Ectodermal cell (in vitro differentiated cells): ENCODE measurements around the gene AGBL1.
"Not testable (repeated sequence)": the region's sequence is repeated elsewhere in the genome, so short reads cannot be mapped to it uniquely, and the experiment has no call there.

Source experiments
- H3K27ac ChIP-seq: 2 replicates; pipeline ENCODE4 v1.7.0; 2013; ENCODE audit warnings: mild to moderate bottlenecking, low read depth, low read length; ENCODE audit not compliant: insufficient read depth, poor library complexity, severe bottlenecking
- H3K27me3 ChIP-seq: 2 replicates; pipeline ENCODE4 v1.7.0; 2013; ENCODE audit warnings: mild to moderate bottlenecking, low read length; ENCODE audit not compliant: insufficient read depth, control insufficient read depth, poor library complexity, severe bottlenecking
- H3K36me3 ChIP-seq: one replicate; pipeline ENCODE4 v1.7.0; 2013; ENCODE audit warnings: low read length; ENCODE audit not compliant: control insufficient read depth, insufficient read depth
- H3K4me1 ChIP-seq: one replicate; pipeline ENCODE4 v1.7.0; 2013; ENCODE audit warnings: low read length; ENCODE audit not compliant: control insufficient read depth, insufficient read depth
- H3K4me3 ChIP-seq: 2 replicates; pipeline ENCODE4 v1.7.0; 2013; ENCODE audit warnings: low read depth, low read length, control low read depth; ENCODE audit not compliant: insufficient read depth
- H3K9me3 ChIP-seq: 2 replicates; pipeline ENCODE4 v1.7.0; 2013; ENCODE audit warnings: mild to moderate bottlenecking, low read length, moderate library complexity; ENCODE audit not compliant: control insufficient read depth
- WGBS, 2 experiments: methylation state at CpG; one replicate each; pipeline ENCODE4 v1.1.7; 2013; ENCODE audit warnings: missing lambda C conversion rate in 2 of 2; 5-methylcytosine and 5-hydroxymethylcytosine counted together

AGBL1 gene

DNA sequence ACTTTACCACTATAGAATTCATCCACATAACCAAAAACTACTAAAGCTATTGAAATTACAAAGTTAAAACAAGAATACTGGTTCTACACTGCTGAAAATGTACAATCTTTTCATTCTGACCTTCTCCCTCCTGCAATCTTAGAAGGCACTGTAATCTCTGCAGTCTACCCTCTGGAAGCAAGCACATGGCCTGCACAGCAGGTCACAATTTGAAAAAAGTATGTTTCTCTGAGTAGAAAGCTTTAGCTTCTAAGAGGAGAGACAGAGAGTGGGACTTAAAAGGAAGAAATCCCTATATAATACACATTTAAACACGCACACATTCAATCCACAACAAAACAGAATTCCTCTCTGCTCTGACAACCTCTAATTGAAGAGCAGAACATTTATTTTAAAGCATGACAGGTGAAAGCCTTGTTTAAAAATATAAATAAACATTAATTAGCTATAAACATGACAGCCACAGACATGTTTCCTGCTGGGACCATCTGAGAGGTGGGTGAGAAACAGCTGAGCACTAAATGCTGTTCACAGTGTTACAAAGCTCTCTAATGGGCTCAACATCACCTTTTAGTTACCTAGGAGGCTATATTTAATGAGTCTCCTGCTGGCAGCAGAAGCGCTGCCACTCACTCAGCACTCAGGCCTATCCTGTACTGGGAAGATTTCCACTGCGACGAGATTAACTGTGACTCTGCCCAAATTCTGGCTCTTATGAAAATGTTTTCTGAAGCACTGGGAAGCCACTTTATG is 447.4 kb downstream of the AGBL1 start:
- H3K4me1 ChIP-seq, result no peaks in the 10 kb centered on the region
- no peaks in the 10 kb centered on the region for H3K9me3 ChIP-seq
- H3K4me3 ChIP-seq, result no peak overlapping the region
- 86 to 89% methylated on average over 4 of the region's 4 CpGs for WGBS, 2 experiments
- no peaks in the 10 kb centered on the region for H3K36me3 ChIP-seq
- H3K27ac ChIP-seq, result no peak overlapping the region
- no peaks in the 10 kb centered on the region for H3K27me3 ChIP-seq

GRCh38 chr15:86528094-86528493 is 448.4 kb downstream of the AGBL1 start:
- not testable (repeated sequence) for H3K27me3 ChIP-seq
- 87 to 93% methylated on average over 17 to 23 of the region's 26 CpGs for WGBS, 2 experiments

GRCh38 chr15:86538141-86538540 is 458.5 kb downstream of the AGBL1 start:
- Histone ChIP-seq H3K27ac (no peak overlapping the region), H3K4me1 (no peaks in the 10 kb centered on the region), H3K27me3 (no peaks in the 10 kb centered on the region), H3K4me3 (no peak overlapping the region), H3K36me3 (no peaks in the 10 kb centered on the region), H3K9me3 (no peaks in the 10 kb centered on the region)
- 89 to 95% methylated on average over 2 of the region's 2 CpGs for WGBS, 2 experiments

More at GRCh38 chr15:86528094-86528493, 448.4 kb downstream of the AGBL1 start:
- not testable (repeated sequence) for H3K9me3 ChIP-seq, H3K36me3 ChIP-seq, H3K27ac ChIP-seq, H3K4me3 ChIP-seq, H3K4me1 ChIP-seq

- 88 to 93% methylated on average over 4 of the region's 4 CpGs for WGBS, 2 experiments
- H3K4me3 ChIP-seq, result no peak overlapping the region
- H3K4me1 ChIP-seq, result no peaks in the 10 kb centered on the region
- H3K9me3 ChIP-seq, result no peaks in the 10 kb centered on the region
- no peaks in the 10 kb centered on the region for H3K36me3 ChIP-seq
- no peaks in the 10 kb centered on the region for H3K27me3 ChIP-seq
- no peak overlapping the region for H3K27ac ChIP-seq
Observed at GRCh38 chr15:86540840-86541467, 461.3 kb downstream of the AGBL1 start.

DNA sequence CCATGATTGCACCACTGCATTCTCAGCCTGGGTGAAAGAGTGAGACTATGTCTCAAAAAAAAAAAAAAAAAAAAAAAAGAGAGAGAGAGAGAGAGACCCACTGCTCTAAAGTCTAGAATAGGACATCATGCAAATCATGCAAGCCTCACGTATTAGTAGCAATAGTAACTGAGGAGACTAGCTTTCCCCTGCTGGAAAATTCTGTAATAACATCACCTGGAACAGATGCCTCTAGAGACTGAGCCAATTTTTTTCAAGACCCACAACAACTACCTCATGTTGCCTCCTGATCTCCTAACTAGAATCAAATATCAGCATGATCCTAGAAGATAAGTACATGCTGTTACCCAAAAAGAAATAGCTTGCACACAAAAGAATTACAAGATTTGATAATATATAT is 461.9 kb downstream of the AGBL1 start:
- H3K27me3 ChIP-seq, result no peaks in the 10 kb centered on the region
- H3K4me3 ChIP-seq, result no peak overlapping the region
- no peaks in the 10 kb centered on the region for H3K4me1 ChIP-seq
- 83 to 92% methylated on average over 1 of the region's 1 CpG for WGBS, 2 experiments
- no peak overlapping the region for H3K27ac ChIP-seq
- H3K9me3 ChIP-seq, result no peaks in the 10 kb centered on the region
- no peaks in the 10 kb centered on the region for H3K36me3 ChIP-seq

- H3K27ac ChIP-seq, result no peak overlapping the region
- no peaks in the 10 kb centered on the region for H3K36me3 ChIP-seq
- no peak overlapping the region for H3K4me3 ChIP-seq
- no peaks in the 10 kb centered on the region for H3K27me3 ChIP-seq
- peaks cover 2% of the 10 kb centered on the region for H3K4me1 ChIP-seq
- H3K9me3 ChIP-seq, result no peaks in the 10 kb centered on the region
- WGBS, 2 experiments, result no CpG with 5 or more reads among the region's 1 CpG
Observed at GRCh38 chr15:86550075-86550474, 470.4 kb downstream of the AGBL1 start.

- 89 to 100% methylated on average over 1 of the region's 1 CpG for WGBS, 2 experiments
- Histone ChIP-seq H3K27me3 (no peaks in the 10 kb centered on the region), H3K9me3 (no peaks in the 10 kb centered on the region), H3K4me1 (peaks cover 27% of the 10 kb centered on the region), H3K4me3 (no peak overlapping the region), H3K36me3 (no peaks in the 10 kb centered on the region), H3K27ac (no peak overlapping the region)
Observed at GRCh38 chr15:86553108-86553507, 473.4 kb downstream of the AGBL1 start.

DNA sequence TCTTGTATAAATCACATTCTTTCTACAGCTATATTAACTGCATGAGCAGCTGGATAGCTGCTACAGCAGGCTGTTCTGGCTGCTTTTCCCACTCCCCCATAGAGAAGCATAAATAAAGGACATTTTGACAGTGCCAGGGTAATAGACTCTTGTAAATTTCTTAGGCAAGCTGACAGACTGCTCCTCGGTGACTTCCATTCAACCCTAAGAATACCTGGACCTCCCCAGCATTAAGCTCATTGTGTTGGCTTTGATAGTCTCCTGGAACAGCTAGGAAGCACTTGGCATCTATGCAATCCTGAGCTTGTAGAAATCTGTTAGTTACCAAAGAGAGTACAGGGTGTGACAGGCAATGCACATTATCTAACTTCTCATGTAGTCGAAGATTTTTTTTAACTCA is 475.4 kb downstream of the AGBL1 start:
- no peaks in the 10 kb centered on the region for H3K27me3 ChIP-seq
- H3K4me1 ChIP-seq, result peaks cover 36% of the 10 kb centered on the region
- no peaks in the 10 kb centered on the region for H3K9me3 ChIP-seq
- H3K36me3 ChIP-seq, result no peaks in the 10 kb centered on the region
- WGBS, 2 experiments, result 51 to 77% methylated on average over 2 of the region's 2 CpGs
- no peak overlapping the region for H3K4me3 ChIP-seq
- H3K27ac ChIP-seq, result no peak overlapping the region

GRCh38 chr15:86555939-86556338 is 476.3 kb downstream of the AGBL1 start:
- H3K9me3 ChIP-seq, result no peaks in the 10 kb centered on the region
- no peak overlapping the region for H3K4me3 ChIP-seq
- peak overlapping the region; percentile 26 for H3K27ac ChIP-seq
- no peaks in the 10 kb centered on the region for H3K36me3 ChIP-seq
- H3K27me3 ChIP-seq, result no peaks in the 10 kb centered on the region
- 71 to 75% methylated on average over 1 of the region's 1 CpG for WGBS, 2 experiments
- peaks cover 36% of the 10 kb centered on the region for H3K4me1 ChIP-seq

- no peaks in the 10 kb centered on the region for H3K36me3 ChIP-seq
- peak overlapping the region; percentile 44 for H3K27ac ChIP-seq
- H3K4me3 ChIP-seq, result no peak overlapping the region
- WGBS, 2 experiments, result 90 to 94% methylated on average over 2 to 3 of the region's 3 CpGs
- peaks cover 36% of the 10 kb centered on the region for H3K4me1 ChIP-seq
- no peaks in the 10 kb centered on the region for H3K9me3 ChIP-seq
- no peaks in the 10 kb centered on the region for H3K27me3 ChIP-seq
Observed at GRCh38 chr15:86556396-86557017, 476.8 kb downstream of the AGBL1 start.
